ENCODE results near the gene DENND2C. TPM values are rescaled to one million over a fixed set of nuclear protein-coding genes. Genes with fewer than 3 reads are reported as not detected.

DENND2C gene
- total RNA-seq, 1 donor from 2014 or later = 3.2 TPM

GRCh38 chr1:114651893-114652292 lies 18.0 kb downstream of the DENND2C start:
- H3K36me3 Mint-ChIP-seq (ENCODE audit: low read depth, unreplicated experiment) = no peaks in the 10 kb centered on the region
- H3K4me1 ChIP-seq (ENCODE audit: insufficient read depth, low read length) = no peaks in the 10 kb centered on the region
- H3K36me3 ChIP-seq (ENCODE audit: insufficient read depth, low read length) = no peaks in the 10 kb centered on the region
- H3K4me1 Mint-ChIP-seq (ENCODE audit: low read depth, unreplicated experiment) = no peaks in the 10 kb centered on the region
- TF ChIP-seq, protein P1, sequence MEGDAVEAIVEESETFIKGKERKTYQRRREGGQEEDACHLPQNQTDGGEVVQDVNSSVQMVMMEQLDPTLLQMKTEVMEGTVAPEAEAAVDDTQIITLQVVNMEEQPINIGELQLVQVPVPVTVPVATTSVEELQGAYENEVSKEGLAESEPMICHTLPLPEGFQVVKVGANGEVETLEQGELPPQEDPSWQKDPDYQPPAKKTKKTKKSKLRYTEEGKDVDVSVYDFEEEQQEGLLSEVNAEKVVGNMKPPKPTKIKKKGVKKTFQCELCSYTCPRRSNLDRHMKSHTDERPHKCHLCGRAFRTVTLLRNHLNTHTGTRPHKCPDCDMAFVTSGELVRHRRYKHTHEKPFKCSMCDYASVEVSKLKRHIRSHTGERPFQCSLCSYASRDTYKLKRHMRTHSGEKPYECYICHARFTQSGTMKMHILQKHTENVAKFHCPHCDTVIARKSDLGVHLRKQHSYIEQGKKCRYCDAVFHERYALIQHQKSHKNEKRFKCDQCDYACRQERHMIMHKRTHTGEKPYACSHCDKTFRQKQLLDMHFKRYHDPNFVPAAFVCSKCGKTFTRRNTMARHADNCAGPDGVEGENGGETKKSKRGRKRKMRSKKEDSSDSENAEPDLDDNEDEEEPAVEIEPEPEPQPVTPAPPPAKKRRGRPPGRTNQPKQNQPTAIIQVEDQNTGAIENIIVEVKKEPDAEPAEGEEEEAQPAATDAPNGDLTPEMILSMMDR (IDR thresholded peaks at IDR 0.05; ENCODE audit: insufficient read depth, low read depth, low read length) = no peak
- TF ChIP-seq EZH2 (IDR thresholded peaks at IDR 0.05; ENCODE audit: insufficient read depth, low read length) = no peak
- H3K4me3 ChIP-seq (ENCODE audit: insufficient read depth, low read depth, low read length) = no peak overlapping the region
- H3K27me3 ChIP-seq (ENCODE audit: insufficient read depth, low read length) = no peaks in the 10 kb centered on the region
- no peaks in the 10 kb centered on the region for H3K9me3 ChIP-seq (ENCODE audit: insufficient read depth, low read depth, low read length)
- H3K9me3 Mint-ChIP-seq (ENCODE audit: unreplicated experiment) = no peaks in the 10 kb centered on the region
- DNase-seq (ENCODE audit: low read depth) (no peak), FAIRE-seq (no peak)
- no peaks in the 10 kb centered on the region for H3K79me2 ChIP-seq (ENCODE audit: insufficient read depth, low read length)
- H3K9ac ChIP-seq (ENCODE audit: low read length) = no peak overlapping the region
- no peak overlapping the region for H3K4me2 ChIP-seq (ENCODE audit: low read length)
- no peak overlapping the region for H3K27ac Mint-ChIP-seq (ENCODE audit: unreplicated experiment)
- H3K4me3 Mint-ChIP-seq (ENCODE audit: unreplicated experiment) = no peak overlapping the region
- no peaks in the 10 kb centered on the region for H4K20me1 ChIP-seq (ENCODE audit: insufficient read depth, low read length)
- H3K27me3 Mint-ChIP-seq (ENCODE audit: low read depth, unreplicated experiment) = no peaks in the 10 kb centered on the region
- no peak overlapping the region for H3K27ac ChIP-seq (ENCODE audit: low read depth, low read length)
- no peak overlapping the region for H2AFZ ChIP-seq (ENCODE audit: low read depth, low read length)

DNA sequence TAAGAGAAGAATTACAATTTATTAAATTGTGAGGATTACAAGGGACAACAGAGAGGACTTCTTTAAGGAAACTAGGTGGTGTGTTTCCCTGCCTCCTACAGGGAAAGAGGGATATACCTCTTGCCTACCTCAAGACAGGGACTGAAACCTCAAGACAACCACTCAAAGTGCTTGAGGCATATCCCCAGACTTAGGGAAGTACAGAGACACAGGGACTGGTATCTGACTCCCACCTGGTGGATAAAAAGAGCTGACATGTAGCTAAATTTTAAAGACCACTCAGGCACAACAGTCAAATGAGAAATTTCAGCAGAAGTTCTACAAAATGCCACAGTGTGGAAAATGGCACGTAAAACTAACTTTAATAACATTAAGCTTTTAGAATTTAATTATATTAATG lies 21.3 kb downstream of the DENND2C start:
- TF ChIP-seq EZH2 (IDR thresholded peaks at IDR 0.05; ENCODE audit: insufficient read depth, low read length) = no peak
- TF ChIP-seq, protein P1 (IDR thresholded peaks at IDR 0.05; ENCODE audit: insufficient read depth, low read depth, low read length) = no peak
- H3K27ac Mint-ChIP-seq (ENCODE audit: unreplicated experiment) = no peak overlapping the region
- no peak for DNase-seq (ENCODE audit: low read depth)
- no peaks in the 10 kb centered on the region for H3K9me3 Mint-ChIP-seq (ENCODE audit: unreplicated experiment)
- H3K9me3 ChIP-seq (ENCODE audit: insufficient read depth, low read depth, low read length) = no peaks in the 10 kb centered on the region
- H3K4me2 ChIP-seq (ENCODE audit: low read length) = no peak overlapping the region
- H3K36me3 ChIP-seq (ENCODE audit: insufficient read depth, low read length) = no peaks in the 10 kb centered on the region
- no peaks in the 10 kb centered on the region for H3K4me1 Mint-ChIP-seq (ENCODE audit: low read depth, unreplicated experiment)
- no peak overlapping the region for H2AFZ ChIP-seq (ENCODE audit: low read depth, low read length)
- H3K4me3 Mint-ChIP-seq (ENCODE audit: unreplicated experiment) = no peak overlapping the region
- no peak for FAIRE-seq
- H4K20me1 ChIP-seq (ENCODE audit: insufficient read depth, low read length) = no peaks in the 10 kb centered on the region
- no peak overlapping the region for H3K4me3 ChIP-seq (ENCODE audit: insufficient read depth, low read depth, low read length)
- no peaks in the 10 kb centered on the region for H3K79me2 ChIP-seq (ENCODE audit: insufficient read depth, low read length)
- H3K36me3 Mint-ChIP-seq (ENCODE audit: low read depth, unreplicated experiment) = no peaks in the 10 kb centered on the region
- H3K27me3 Mint-ChIP-seq (ENCODE audit: low read depth, unreplicated experiment) = no peaks in the 10 kb centered on the region
- no peak overlapping the region for H3K27ac ChIP-seq (ENCODE audit: low read depth, low read length)
- no peaks in the 10 kb centered on the region for H3K27me3 ChIP-seq (ENCODE audit: insufficient read depth, low read length)
- no peaks in the 10 kb centered on the region for H3K4me1 ChIP-seq (ENCODE audit: insufficient read depth, low read length)
- no peak overlapping the region for H3K9ac ChIP-seq (ENCODE audit: low read length)

- Histone ChIP-seq H2AFZ (ENCODE audit: low read depth, low read length) (no peak overlapping the region), H3K27me3 (ENCODE audit: insufficient read depth, low read length) (no peaks in the 10 kb centered on the region), H3K4me2 (ENCODE audit: low read length) (no peak overlapping the region), H3K9me3 (ENCODE audit: insufficient read depth, low read depth, low read length) (no peaks in the 10 kb centered on the region), H3K27ac (ENCODE audit: low read depth, low read length) (no peak overlapping the region), H3K9ac (ENCODE audit: low read length) (no peak overlapping the region), H3K79me2 (ENCODE audit: insufficient read depth, low read length) (no peaks in the 10 kb centered on the region), H3K36me3 (ENCODE audit: insufficient read depth, low read length) (no peaks in the 10 kb centered on the region), H3K4me1 (ENCODE audit: insufficient read depth, low read length) (no peaks in the 10 kb centered on the region), H4K20me1 (ENCODE audit: insufficient read depth, low read length) (no peaks in the 10 kb centered on the region), H3K4me3 (ENCODE audit: insufficient read depth, low read depth, low read length) (no peak overlapping the region)
- DNase-seq (ENCODE audit: low read depth) (no peak), FAIRE-seq (no peak)
- H3K36me3 Mint-ChIP-seq (ENCODE audit: low read depth, unreplicated experiment) = no peaks in the 10 kb centered on the region
- H3K4me1 Mint-ChIP-seq (ENCODE audit: low read depth, unreplicated experiment) = no peaks in the 10 kb centered on the region
- H3K27ac Mint-ChIP-seq (ENCODE audit: unreplicated experiment) = no peak overlapping the region
- no peaks in the 10 kb centered on the region for H3K27me3 Mint-ChIP-seq (ENCODE audit: low read depth, unreplicated experiment)
- TF ChIP-seq, protein P1 (IDR thresholded peaks at IDR 0.05; ENCODE audit: insufficient read depth, low read depth, low read length) = no peak
- no peak for TF ChIP-seq EZH2 (IDR thresholded peaks at IDR 0.05; ENCODE audit: insufficient read depth, low read length)
- H3K4me3 Mint-ChIP-seq (ENCODE audit: unreplicated experiment) = no peak overlapping the region
- H3K9me3 Mint-ChIP-seq (ENCODE audit: unreplicated experiment) = no peaks in the 10 kb centered on the region
Measured at GRCh38 chr1:114641377-114641776, 28.5 kb downstream of the DENND2C start.
